Panc1 (cell line): ENCODE data around the gene KIF1A. TPM values are rescaled to one million over a fixed set of nuclear protein-coding genes. Genes with fewer than 3 reads are reported as not detected.

ENCODE experiments used
- ATAC-seq: fragments of 200-7000 bp; cut with Tn5 transposase; 2 replicates; pipeline ENCODE4 v1.9.1; 2020; ENCODE audit warnings: mild to moderate bottlenecking, moderate library complexity
- BruUV-seq: library from RNA; stranded (reverse); fragments of 400-500 nt; replicated peaks from 2 replicates; lab custom pipeline; 2021; lab: Mats Ljungman, UMichigan
- CTCF ChIA-PET: fragments of 300-600 bp; sonication (Branson Sonifier 250); formaldehyde crosslinking; loops from one replicate; lab custom pipeline; 2022; ENCODE audit warnings: antibody characterized with exemption; lab: Charles Lee
- POLR2A ChIA-PET: fragments of 300-600 bp; sonication (Branson Sonifier 250); formaldehyde crosslinking; loops from one replicate; lab custom pipeline; 2022; ENCODE audit warnings: antibody characterized with exemption; lab: Charles Lee
- DNase-seq: peaks from one replicate; pipeline ENCODE4 v3.0.0-alpha.2; 2010; ENCODE audit warnings: low read depth, low spot score
- H3K27ac ChIP-seq: 2 replicates; pipeline ENCODE4 v1.5.1; 2011; ENCODE audit warnings: mild to moderate bottlenecking, low read length, inconsistent platforms
- H3K27me3 ChIP-seq: fragments of 200-500 bp; sonication (Bioruptor generic); 2 replicates; pipeline ENCODE4 v1.6.0; 2014; ENCODE audit warnings: low read length, inconsistent platforms; ENCODE audit not compliant: control insufficient read depth, insufficient read depth
- H3K36me3 ChIP-seq: fragments of 200-500 bp; sonication (Bioruptor generic); 2 replicates; pipeline ENCODE4 v1.5.1; 2014; ENCODE audit warnings: inconsistent platforms, mild to moderate bottlenecking, low read length, moderate library complexity; ENCODE audit not compliant: control insufficient read depth, insufficient read depth
- H3K4me1 ChIP-seq: 2 replicates; pipeline ENCODE4 v1.5.1; 2011; ENCODE audit warnings: inconsistent platforms, mild to moderate bottlenecking, low read length, moderate library complexity; ENCODE audit not compliant: control insufficient read depth, insufficient read depth
- H3K4me3 ChIP-seq, 2 experiments: 2 replicates each; pipeline ENCODE4 v1.5.1; 2011 to 2012; ENCODE audit warnings: low read depth in 2 of 2, low read length in 2 of 2, mild to moderate bottlenecking in 2 of 2, inconsistent platforms in 1 of 2, moderate library complexity in 1 of 2
- H3K9me3 ChIP-seq: fragments of 200-500 bp; sonication (Bioruptor generic); 2 replicates; pipeline ENCODE4 v1.5.1; 2014; ENCODE audit warnings: low read depth, mild to moderate bottlenecking, inconsistent platforms, low read length, moderate library complexity; ENCODE audit not compliant: control insufficient read depth, insufficient read depth
- POLR2AphosphoS5 ChIP-seq: IDR thresholded peaks from 2 replicates; pipeline ENCODE4 v1.6.1; 2012; ENCODE audit warnings: mild to moderate bottlenecking, low read depth, low read length, moderate library complexity
- SIN3A ChIP-seq: IDR thresholded peaks from 2 replicates; pipeline ENCODE4 v1.6.1; 2012; ENCODE audit warnings: low read depth, mild to moderate bottlenecking, low read length, moderate library complexity, borderline replicate concordance; ENCODE audit not compliant: insufficient read depth
- TCF7L2 ChIP-seq: IDR thresholded peaks from 2 replicates; pipeline ENCODE4 v1.6.1; 2011; ENCODE audit warnings: mild to moderate bottlenecking, low read depth, low read length, inconsistent platforms
- in situ Hi-C: cut with HindIII; loops from 2 replicates; pipeline ENCODE4 v1.10.0; 2016; ENCODE audit warnings: low sequenced_read_pairs, low pct_unique_long_range_greater_than_20kb
- intact Hi-C: fragments of 100-400 bp; cut with micrococcal nuclease; formaldehyde crosslinking; loops from one replicate; pipeline ENCODE4 v1.10.0; 2022; ENCODE audit not compliant: unreplicated experiment
- total RNA-seq: library from RNA; stranded (reverse); gene quantifications from one replicate; pipeline ENCODE4 v1.2.1, GENCODE V29; 2021; ENCODE audit not compliant: unreplicated experiment
- TF ChIP-seq, protein P1 (sequence below), 2 experiments: IDR thresholded peaks; 2 replicates each; pipeline ENCODE4 v1.6.1; 2011 to 2012; ENCODE audit warnings: low read depth in 2 of 2, control low read depth in 1 of 2, low read length in 1 of 2, mild to moderate bottlenecking in 1 of 2, moderate library complexity in 1 of 2; ENCODE audit not compliant: insufficient read depth in 1 of 2
- TF ChIP-seq, protein P2 (sequence below): fragments of 450-650 bp; IDR thresholded peaks from 2 replicates; pipeline ENCODE4 v1.5.1; 2017; ENCODE audit warnings: mild to moderate bottlenecking

KIF1A gene
- total RNA-seq, 1 experiment from 2014 or later, result 132 TPM

DNA sequence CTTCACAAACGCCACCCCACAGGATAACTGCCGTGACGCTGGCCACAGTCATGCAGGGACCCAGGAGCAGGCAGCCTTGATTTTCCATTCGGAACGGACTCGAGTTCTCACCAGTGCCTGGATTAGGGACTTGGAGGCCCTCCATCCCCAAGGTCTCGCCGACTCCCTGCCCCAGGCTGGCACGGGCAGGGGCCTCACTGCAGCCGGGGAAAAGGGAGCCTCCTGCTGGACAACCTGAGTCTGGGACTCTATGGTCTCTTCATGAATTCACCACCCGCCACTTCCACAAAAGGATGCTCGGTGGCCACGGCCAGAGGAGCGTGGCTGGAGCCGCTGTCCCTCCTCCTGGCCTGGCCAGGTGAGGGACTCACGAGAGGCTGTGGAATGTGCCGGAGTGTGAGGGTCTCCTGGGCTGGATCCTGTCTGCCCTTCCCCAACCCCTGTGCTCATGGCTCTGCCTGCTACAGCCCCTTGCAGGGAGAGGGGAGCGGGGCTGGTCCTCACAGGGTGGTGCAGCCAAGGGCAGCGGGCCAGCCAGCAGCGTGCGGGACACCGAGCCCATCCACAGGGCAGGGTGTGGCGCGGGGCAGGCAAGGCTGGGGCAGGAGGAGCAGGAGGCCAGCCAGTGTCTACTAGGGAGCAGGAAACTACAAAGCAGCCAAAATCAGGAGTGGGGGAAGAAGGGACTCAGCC, 86.1 kb downstream of the KIF1A start:
- in situ Hi-C loops, result no loop called here
- intact Hi-C loops, result no loop called here
- DNase-seq, result no peak
- Histone ChIP-seq H3K9me3 (no peaks in the 10 kb centered on the region), H3K4me3 (no peak overlapping the region), H3K36me3 (no peaks in the 10 kb centered on the region), H3K27ac (no peak overlapping the region), H3K4me1 (no peaks in the 10 kb centered on the region), H3K27me3 (no peaks in the 10 kb centered on the region)
- peak; percentile 54 for ATAC-seq
- BruUV-seq, result no TSS peak
- CTCF ChIA-PET, result no interaction called here
- TF ChIP-seq, protein P1, sequence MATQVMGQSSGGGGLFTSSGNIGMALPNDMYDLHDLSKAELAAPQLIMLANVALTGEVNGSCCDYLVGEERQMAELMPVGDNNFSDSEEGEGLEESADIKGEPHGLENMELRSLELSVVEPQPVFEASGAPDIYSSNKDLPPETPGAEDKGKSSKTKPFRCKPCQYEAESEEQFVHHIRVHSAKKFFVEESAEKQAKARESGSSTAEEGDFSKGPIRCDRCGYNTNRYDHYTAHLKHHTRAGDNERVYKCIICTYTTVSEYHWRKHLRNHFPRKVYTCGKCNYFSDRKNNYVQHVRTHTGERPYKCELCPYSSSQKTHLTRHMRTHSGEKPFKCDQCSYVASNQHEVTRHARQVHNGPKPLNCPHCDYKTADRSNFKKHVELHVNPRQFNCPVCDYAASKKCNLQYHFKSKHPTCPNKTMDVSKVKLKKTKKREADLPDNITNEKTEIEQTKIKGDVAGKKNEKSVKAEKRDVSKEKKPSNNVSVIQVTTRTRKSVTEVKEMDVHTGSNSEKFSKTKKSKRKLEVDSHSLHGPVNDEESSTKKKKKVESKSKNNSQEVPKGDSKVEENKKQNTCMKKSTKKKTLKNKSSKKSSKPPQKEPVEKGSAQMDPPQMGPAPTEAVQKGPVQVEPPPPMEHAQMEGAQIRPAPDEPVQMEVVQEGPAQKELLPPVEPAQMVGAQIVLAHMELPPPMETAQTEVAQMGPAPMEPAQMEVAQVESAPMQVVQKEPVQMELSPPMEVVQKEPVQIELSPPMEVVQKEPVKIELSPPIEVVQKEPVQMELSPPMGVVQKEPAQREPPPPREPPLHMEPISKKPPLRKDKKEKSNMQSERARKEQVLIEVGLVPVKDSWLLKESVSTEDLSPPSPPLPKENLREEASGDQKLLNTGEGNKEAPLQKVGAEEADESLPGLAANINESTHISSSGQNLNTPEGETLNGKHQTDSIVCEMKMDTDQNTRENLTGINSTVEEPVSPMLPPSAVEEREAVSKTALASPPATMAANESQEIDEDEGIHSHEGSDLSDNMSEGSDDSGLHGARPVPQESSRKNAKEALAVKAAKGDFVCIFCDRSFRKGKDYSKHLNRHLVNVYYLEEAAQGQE (IDR thresholded peaks at IDR 0.05; ENCODE audit: insufficient read depth in 1 of 2, low read depth in 2 of 2, low read length in 1 of 2), result no peak
- TF ChIP-seq, protein P2, sequence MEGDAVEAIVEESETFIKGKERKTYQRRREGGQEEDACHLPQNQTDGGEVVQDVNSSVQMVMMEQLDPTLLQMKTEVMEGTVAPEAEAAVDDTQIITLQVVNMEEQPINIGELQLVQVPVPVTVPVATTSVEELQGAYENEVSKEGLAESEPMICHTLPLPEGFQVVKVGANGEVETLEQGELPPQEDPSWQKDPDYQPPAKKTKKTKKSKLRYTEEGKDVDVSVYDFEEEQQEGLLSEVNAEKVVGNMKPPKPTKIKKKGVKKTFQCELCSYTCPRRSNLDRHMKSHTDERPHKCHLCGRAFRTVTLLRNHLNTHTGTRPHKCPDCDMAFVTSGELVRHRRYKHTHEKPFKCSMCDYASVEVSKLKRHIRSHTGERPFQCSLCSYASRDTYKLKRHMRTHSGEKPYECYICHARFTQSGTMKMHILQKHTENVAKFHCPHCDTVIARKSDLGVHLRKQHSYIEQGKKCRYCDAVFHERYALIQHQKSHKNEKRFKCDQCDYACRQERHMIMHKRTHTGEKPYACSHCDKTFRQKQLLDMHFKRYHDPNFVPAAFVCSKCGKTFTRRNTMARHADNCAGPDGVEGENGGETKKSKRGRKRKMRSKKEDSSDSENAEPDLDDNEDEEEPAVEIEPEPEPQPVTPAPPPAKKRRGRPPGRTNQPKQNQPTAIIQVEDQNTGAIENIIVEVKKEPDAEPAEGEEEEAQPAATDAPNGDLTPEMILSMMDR, result no peak; the same call in 1 of the 2 replicates
- TF ChIP-seq TCF7L2 (no peak), POLR2AphosphoS5 (no peak), SIN3A (no peak)
- POLR2A ChIA-PET, result no interaction called here

DNA sequence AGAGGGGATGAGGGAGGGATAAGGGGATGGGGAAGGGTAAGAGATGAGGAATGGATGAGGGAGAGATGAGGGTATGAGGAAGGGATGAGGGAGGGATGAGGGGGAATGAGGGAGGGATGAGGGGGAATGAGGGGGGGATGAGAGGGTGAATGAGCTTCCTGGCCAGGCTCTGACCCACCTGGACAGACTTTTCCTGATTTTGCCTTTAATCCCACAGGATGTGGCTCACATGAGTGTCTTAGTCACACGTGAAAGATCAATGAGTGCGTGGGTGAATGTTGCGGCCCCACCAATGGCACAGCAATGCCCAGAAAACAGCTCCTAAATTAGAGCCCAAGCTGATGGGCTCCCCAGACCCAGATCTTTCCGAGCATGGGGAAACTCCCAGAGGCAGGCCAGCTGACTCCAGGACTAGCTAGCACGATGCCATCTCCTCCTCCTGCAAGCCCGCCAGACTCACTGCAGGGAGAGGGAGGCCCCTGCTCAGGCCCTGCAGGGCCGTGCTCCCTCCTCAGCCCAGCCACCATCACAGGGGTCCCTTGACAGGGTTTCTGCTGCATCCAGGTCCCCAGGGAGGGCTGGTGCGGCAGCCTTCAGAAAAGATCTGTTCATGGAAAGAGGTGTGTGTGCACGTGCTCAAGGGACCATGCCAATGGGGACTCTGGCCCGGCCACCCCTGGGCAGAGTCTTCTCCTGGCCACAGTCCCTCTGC, 87.0 kb downstream of the KIF1A start:
- no TSS peak for BruUV-seq
- in situ Hi-C loops, result no loop called here
- Histone ChIP-seq H3K27ac (no peak overlapping the region), H3K9me3 (no peaks in the 10 kb centered on the region), H3K36me3 (no peaks in the 10 kb centered on the region), H3K27me3 (no peaks in the 10 kb centered on the region), H3K4me1 (no peaks in the 10 kb centered on the region), H3K4me3 (no peak overlapping the region)
- TF ChIP-seq, protein P1 (IDR thresholded peaks at IDR 0.05; ENCODE audit: insufficient read depth in 1 of 2, low read depth in 2 of 2, low read length in 1 of 2), result no peak
- TF ChIP-seq POLR2AphosphoS5, result no peak
- no peak for TF ChIP-seq TCF7L2
- TF ChIP-seq, protein P2, result no peak
- no peak for TF ChIP-seq SIN3A
- ChIA-PET POLR2A (no interaction called here), CTCF (no interaction called here)
- DNase-seq (no peak), ATAC-seq (no peak; the same call in 1 of the 2 replicates)
- intact Hi-C loops, result no loop called here
